A673 (cell line): Measurements from ENCODE around the gene NLRP5. TPM values are rescaled to one million over a fixed set of nuclear protein-coding genes. Genes with fewer than 3 reads are reported as not detected.

Experiments
- BruUV-seq: library from RNA; stranded (reverse); fragments of 400-500 nt; replicated peaks from 2 replicates; lab custom pipeline; 2021; lab: Mats Ljungman, UMichigan
- CTCF ChIA-PET: fragments of 300-600 bp; sonication (Branson Sonifier 250); formaldehyde crosslinking; loops from one replicate; lab custom pipeline; 2022; ENCODE audit warnings: antibody characterized with exemption; lab: Charles Lee
- POLR2A ChIA-PET: fragments of 300-600 bp; sonication (Branson Sonifier 250); formaldehyde crosslinking; loops from one replicate; lab custom pipeline; 2022; ENCODE audit warnings: antibody characterized with exemption; ENCODE audit not compliant: low non-redundant PET; lab: Charles Lee
- DNase-seq: peaks from one replicate; pipeline ENCODE4 v3.0.0-alpha.2; 2015; ENCODE audit warnings: low spot score
- H3K27ac ChIP-seq: fragments of 200-600 bp; sonication (generic); 2 replicates; pipeline ENCODE4 v1.5.1; 2016; ENCODE audit warnings: mixed run types, low read depth, mild to moderate bottlenecking, mixed read lengths, antibody characterized with exemption, low read length; ENCODE audit not compliant: poor library complexity, severe bottlenecking
- H3K27me3 ChIP-seq: fragments of 200-600 bp; sonication (generic); replicated peaks from 2 replicates; pipeline ENCODE4 v1.6.1; 2017; ENCODE audit warnings: mixed run types, low read depth, mild to moderate bottlenecking, mixed read lengths, antibody characterized with exemption, low read length; ENCODE audit not compliant: insufficient read depth, poor library complexity
- H3K36me3 ChIP-seq: fragments of 200-600 bp; sonication (generic); 2 replicates; pipeline ENCODE4 v1.6.1; 2016; ENCODE audit warnings: mixed run types, mild to moderate bottlenecking, mixed read lengths, antibody characterized with exemption, low read length; ENCODE audit not compliant: insufficient read depth, poor library complexity, severe bottlenecking
- H3K4me1 ChIP-seq: fragments of 200-600 bp; sonication (generic); 2 replicates; pipeline ENCODE4 v1.6.1; 2017; ENCODE audit warnings: mixed run types, mild to moderate bottlenecking, mixed read lengths, antibody characterized with exemption, low read length; ENCODE audit not compliant: insufficient read depth, poor library complexity, severe bottlenecking
- H3K4me3 ChIP-seq: fragments of 200-600 bp; sonication (generic); 2 replicates; pipeline ENCODE4 v1.5.1; 2016; ENCODE audit warnings: low read depth, mixed run types, mild to moderate bottlenecking, mixed read lengths, low read length; ENCODE audit not compliant: poor library complexity, severe bottlenecking
- H3K9me3 ChIP-seq: fragments of 200-600 bp; sonication (generic); 2 replicates; pipeline ENCODE4 v1.6.1; 2016; ENCODE audit warnings: mixed run types, low read depth, mild to moderate bottlenecking, mixed read lengths, antibody characterized with exemption, low read length; ENCODE audit not compliant: poor library complexity, severe bottlenecking
- CTCF ChIP-seq: fragments of 300-800, 200-600 bp; sonication (generic); conservative IDR thresholded peaks from 2 replicates; pipeline ENCODE4 v1.5.1; 2017; ENCODE audit warnings: low read depth, mild to moderate bottlenecking, antibody characterized with exemption, low read length, moderate library complexity, mixed read lengths
- EZH2 ChIP-seq: fragments of 200-600 bp; sonication (generic); IDR thresholded peaks from 2 replicates; pipeline ENCODE4 v1.6.1; 2017; ENCODE audit warnings: borderline replicate concordance, low read depth, mild to moderate bottlenecking, mixed read lengths, antibody characterized with exemption, low read length; ENCODE audit not compliant: poor library complexity, severe bottlenecking
- intact Hi-C: fragments of 100-400 bp; cut with micrococcal nuclease; formaldehyde crosslinking; loops from one replicate; pipeline ENCODE4 v1.10.0; 2022; ENCODE audit not compliant: unreplicated experiment
- total RNA-seq: library from RNA; stranded (reverse); gene quantifications from 2 replicates; pipeline ENCODE4 v1.2.3, GENCODE V29; 2021

NLRP5 gene
- total RNA-seq, 1 experiment from 2014 or later: not detected

GRCh38 chr19:56026769-56027168, 40.2 kb downstream of the NLRP5 start:
- Histone ChIP-seq H3K4me1 (no peaks in the 10 kb centered on the region), H3K9me3 (no peaks in the 10 kb centered on the region), H3K4me3 (no peak overlapping the region), H3K36me3 (no peaks in the 10 kb centered on the region), H3K27me3 (no peaks in the 10 kb centered on the region), H3K27ac (no peak overlapping the region)
- ChIA-PET POLR2A (no interaction called here), CTCF (no interaction called here)
- intact Hi-C loops: no loop called here
- TF ChIP-seq EZH2 (no peak), CTCF (no peak)
- no peak for DNase-seq
- BruUV-seq: no TSS peak

DNA sequence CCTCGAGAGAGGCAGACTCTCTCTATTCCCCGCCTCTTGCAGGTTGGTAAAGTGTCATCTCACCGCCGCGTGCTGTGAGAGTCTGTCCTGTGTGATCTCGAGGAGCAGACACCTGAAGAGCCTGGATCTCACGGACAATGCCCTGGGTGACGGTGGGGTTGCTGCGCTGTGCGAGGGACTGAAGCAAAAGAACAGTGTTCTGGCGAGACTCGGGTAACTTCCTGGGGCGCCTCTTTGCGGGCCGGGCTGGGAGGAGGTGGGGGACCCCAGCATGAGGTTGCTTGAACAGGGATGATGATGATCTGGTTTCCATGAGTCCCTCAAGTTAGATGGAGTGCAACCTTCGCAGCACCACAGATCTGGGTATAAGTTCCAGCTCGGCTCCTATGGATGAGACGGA, 67.0 kb downstream of the NLRP5 start:
- no peak overlapping the region for H3K27ac ChIP-seq
- POLR2A ChIA-PET: no interaction called here
- no peak overlapping the region for H3K4me3 ChIP-seq
- intact Hi-C loops: no loop called here
- TF ChIP-seq CTCF: no peak
- no peak for TF ChIP-seq EZH2
- no peak for DNase-seq
- no TSS peak for BruUV-seq
- H3K36me3 ChIP-seq: no peaks in the 10 kb centered on the region
- peaks cover 13% of the 10 kb centered on the region for H3K27me3 ChIP-seq
- CTCF ChIA-PET: no interaction called here
- no peaks in the 10 kb centered on the region for H3K9me3 ChIP-seq
- no peaks in the 10 kb centered on the region for H3K4me1 ChIP-seq

DNA sequence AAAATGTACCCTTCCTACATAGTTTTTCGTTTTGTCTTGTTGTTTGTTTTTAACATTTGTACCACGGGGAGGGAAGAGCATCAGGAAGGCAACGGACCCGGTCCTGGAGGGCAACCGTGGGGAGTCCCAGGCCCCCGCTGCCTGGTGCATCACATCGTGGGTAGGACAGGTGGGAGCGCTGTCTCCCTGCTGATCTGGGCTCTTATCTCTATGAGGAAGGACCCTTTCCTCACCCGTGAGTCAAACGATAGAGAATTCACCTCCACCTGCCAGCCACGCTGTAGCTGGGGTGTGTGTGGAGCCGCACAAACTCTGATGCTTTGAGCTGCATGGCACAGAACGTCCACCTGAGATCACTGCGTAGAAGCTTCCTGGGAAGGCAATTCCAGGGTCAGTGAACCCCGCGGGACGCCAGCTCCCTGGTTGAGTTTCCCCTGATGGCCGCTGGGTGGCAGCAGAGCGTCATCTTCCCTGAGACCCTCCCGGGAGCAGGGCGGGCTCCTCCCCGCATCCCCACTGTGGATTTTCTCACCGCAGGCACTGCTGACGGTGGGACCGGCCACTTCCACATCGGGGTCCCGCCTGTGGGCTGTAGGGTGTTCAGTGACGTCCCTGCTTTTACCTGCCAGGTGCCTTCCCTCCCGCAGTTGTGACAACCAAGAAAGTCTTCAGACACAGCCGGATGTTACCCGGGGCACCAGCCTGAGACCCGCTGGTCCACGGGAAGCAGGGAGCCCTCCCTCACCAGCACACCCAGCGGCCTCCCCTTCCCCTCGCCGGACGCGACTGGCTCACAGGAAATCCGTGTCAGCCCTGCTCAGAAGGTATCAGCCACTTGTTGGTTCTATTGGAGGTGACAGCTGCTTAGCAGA, 79.8 kb downstream of the NLRP5 start:
- DNase-seq: peak; percentile 71
- intact Hi-C loops: loop anchor here (2.0 kb wide), 2 partner anchors 186 to 266 kb away; no protein-coding TSS in a partner anchor
- no TSS peak for BruUV-seq
- H3K9me3 ChIP-seq: no peaks in the 10 kb centered on the region
- TF ChIP-seq EZH2 (no peak), CTCF (peak; percentile 91)
- no peak overlapping the region for H3K27ac ChIP-seq
- peaks cover 17% of the 10 kb centered on the region for H3K27me3 ChIP-seq
- ChIA-PET CTCF (interaction anchor here (0.6 to 2.2 kb wide), 12 partner anchors 10 to 1033 kb away, joined by 3 to 31 read pairs (median 4); no protein-coding TSS in a partner anchor), POLR2A (no interaction called here)
- H3K4me3 ChIP-seq: no peak overlapping the region
- H3K36me3 ChIP-seq: no peaks in the 10 kb centered on the region
- no peaks in the 10 kb centered on the region for H3K4me1 ChIP-seq
